Measurements from ENCODE around the gene CARM1.

DNA sequence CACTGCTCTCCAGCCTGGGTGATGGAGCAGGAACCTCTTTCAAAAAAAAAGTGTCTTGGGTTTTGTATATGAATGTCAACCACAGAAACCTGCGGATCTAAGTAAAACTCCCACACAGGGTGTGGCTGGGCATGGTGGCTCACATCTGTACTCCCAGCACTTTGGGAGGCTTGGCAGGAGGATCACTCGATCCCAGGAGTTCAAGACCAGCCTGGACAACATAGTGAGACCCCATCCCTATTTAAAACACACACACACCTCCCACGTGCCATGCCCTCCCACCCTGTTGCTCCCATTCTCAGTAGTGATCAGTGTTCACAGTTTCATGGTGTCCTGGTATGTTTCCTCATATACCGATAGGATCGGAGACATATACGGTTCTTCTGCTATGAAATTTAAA, 44.5 kb upstream of the CARM1 start:
- TF ChIP-seq, protein P1, sequence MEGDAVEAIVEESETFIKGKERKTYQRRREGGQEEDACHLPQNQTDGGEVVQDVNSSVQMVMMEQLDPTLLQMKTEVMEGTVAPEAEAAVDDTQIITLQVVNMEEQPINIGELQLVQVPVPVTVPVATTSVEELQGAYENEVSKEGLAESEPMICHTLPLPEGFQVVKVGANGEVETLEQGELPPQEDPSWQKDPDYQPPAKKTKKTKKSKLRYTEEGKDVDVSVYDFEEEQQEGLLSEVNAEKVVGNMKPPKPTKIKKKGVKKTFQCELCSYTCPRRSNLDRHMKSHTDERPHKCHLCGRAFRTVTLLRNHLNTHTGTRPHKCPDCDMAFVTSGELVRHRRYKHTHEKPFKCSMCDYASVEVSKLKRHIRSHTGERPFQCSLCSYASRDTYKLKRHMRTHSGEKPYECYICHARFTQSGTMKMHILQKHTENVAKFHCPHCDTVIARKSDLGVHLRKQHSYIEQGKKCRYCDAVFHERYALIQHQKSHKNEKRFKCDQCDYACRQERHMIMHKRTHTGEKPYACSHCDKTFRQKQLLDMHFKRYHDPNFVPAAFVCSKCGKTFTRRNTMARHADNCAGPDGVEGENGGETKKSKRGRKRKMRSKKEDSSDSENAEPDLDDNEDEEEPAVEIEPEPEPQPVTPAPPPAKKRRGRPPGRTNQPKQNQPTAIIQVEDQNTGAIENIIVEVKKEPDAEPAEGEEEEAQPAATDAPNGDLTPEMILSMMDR (conservative IDR thresholded peaks at IDR 0.05) = no peak
- no peak for TF ChIP-seq EZH2 (IDR thresholded peaks at IDR 0.05; ENCODE audit: low read depth)
